Gastrocnemius medialis (tissue), 4 donors: ENCODE results near the gene ANKRD33B. TPM values are rescaled to one million over a fixed set of nuclear protein-coding genes. Genes with fewer than 3 reads are reported as not detected.

Source experiments
- ATAC-seq, 2 donors: fragments of 150-250 bp; one replicate each; pipeline ENCODE4 v1.9.1; 2016
- DNase-seq, 2 donors: peaks; one replicate each; pipeline ENCODE4 v3.0.0-alpha.2; 2019
- H3K27ac ChIP-seq, 4 donors: fragments of 200-600 bp; sonication (generic); 1 replicate in 1 of 4; 2 replicates in 3 of 4; pipeline ENCODE4 v1.5.1; 2016 to 2018; ENCODE audit warnings: mild to moderate bottlenecking in 2 of 4, moderate library complexity in 1 of 4
- H3K27me3 ChIP-seq, 3 donors: fragments of 200-600 bp; sonication (generic) in 2 of 3; 1 replicate in 1 of 3; 2 replicates in 2 of 3; pipeline versions ENCODE4 v1.5.1 to v1.6.0; 2016 to 2019; ENCODE audit warnings: mild to moderate bottlenecking in 1 of 3, moderate library complexity in 1 of 3
- H3K36me3 ChIP-seq, 2 donors: fragments of 200-600 bp; sonication (generic) in 1 of 2; one replicate each; pipeline ENCODE4 v1.5.1; 2017 to 2018
- H3K4me1 ChIP-seq, 2 donors: fragments of 200-600 bp; sonication (generic) in 1 of 2; one replicate each; pipeline ENCODE4 v1.5.1; 2016 to 2017; ENCODE audit warnings: mild to moderate bottlenecking in 2 of 2
- H3K4me3 ChIP-seq, 4 donors: fragments of 200-600 bp; sonication (generic) in 3 of 4; 1 replicate in 1 of 4; 2 replicates in 3 of 4; pipeline ENCODE4 v1.5.1; 2016 to 2019; ENCODE audit warnings: mild to moderate bottlenecking in 2 of 4
- H3K9me3 ChIP-seq, 3 donors: fragments of 200-600 bp; sonication (generic) in 2 of 3; 1 replicate in 1 of 3; 2 replicates in 2 of 3; pipeline ENCODE4 v1.5.1; 2016 to 2019
- CTCF ChIP-seq, 5 experiments: fragments of 450-650 bp in 3 of 5; fragments of 200-600 bp in 2 of 5; sonication (generic) in 2 of 5; IDR thresholded peaks in 4 of 5; conservative IDR thresholded peaks in 1 of 5; 1 replicate in 4 of 5; 2 replicates in 1 of 5; pipeline ENCODE4 v1.5.1; 2016 to 2019; ENCODE audit warnings: antibody characterized with exemption in 5 of 5, mild to moderate bottlenecking in 3 of 5, moderate library complexity in 3 of 5
- POLR2A ChIP-seq, 2 donors: fragments of 450-650 bp; IDR thresholded peaks; one replicate each; pipeline ENCODE4 v1.6.1; 2017; ENCODE audit warnings: antibody characterized with exemption in 2 of 2, mild to moderate bottlenecking in 2 of 2, moderate library complexity in 2 of 2
- in situ Hi-C, 4 donors: fragments of 200-750 bp; cut with MboI; loops; one replicate each; pipeline versions ENCODE4 v1.15.0 to v1.8.0; 2017; ENCODE audit warnings: low sequenced_read_pairs in 4 of 4
- intact Hi-C: fragments of 100-400 bp; cut with DNase I; formaldehyde crosslinking; loops from one replicate; pipeline ENCODE4 v1.15.1; 2023; ENCODE audit warnings: low total_unique reads
- total RNA-seq, 4 donors: library from RNA; depleted of rRNA; stranded (reverse); fragments of >200 nt; gene quantifications; one replicate each; pipeline versions ENCODE4 v1.1.0 to v1.2.3, GENCODE V29; 2016

ANKRD33B gene
- total RNA-seq, 4 donors from 2014 or later: 2.2 to 38.9 (median 15.1) TPM

GRCh38 chr5:10520706-10521105, 43.2 kb upstream of the ANKRD33B start:
- Histone ChIP-seq H3K27me3 (no peaks in the 10 kb centered on the region), H3K4me1 (no peaks in the 10 kb centered on the region), H3K36me3 (no peaks in the 10 kb centered on the region), H3K4me3 (no peak overlapping the region), H3K27ac (no peak overlapping the region), H3K9me3 (no peaks in the 10 kb centered on the region)
- no peak for TF ChIP-seq CTCF (IDR thresholded peaks at IDR 0.05 in 4 of 5, conservative IDR thresholded peaks at IDR 0.05 in 1 of 5)
- no peak for TF ChIP-seq POLR2A (IDR thresholded peaks at IDR 0.05)
- DNase-seq: no peak
- no peak for ATAC-seq
- intact Hi-C loops (no loop called here), in situ Hi-C loops (no loop called here)

- Histone ChIP-seq H3K27me3 (no peaks in the 10 kb centered on the region), H3K36me3 (no peaks in the 10 kb centered on the region), H3K4me3 (no peak overlapping the region), H3K9me3 (no peaks in the 10 kb centered on the region), H3K27ac (no peak overlapping the region), H3K4me1 (no peaks in the 10 kb centered on the region)
- in situ Hi-C loops (no loop called here), intact Hi-C loops (no loop called here)
- TF ChIP-seq POLR2A (IDR thresholded peaks at IDR 0.05): no peak
- TF ChIP-seq CTCF (IDR thresholded peaks at IDR 0.05 in 4 of 5, conservative IDR thresholded peaks at IDR 0.05 in 1 of 5): no peak
- DNase-seq: no peak
- ATAC-seq: no peak
Measured at GRCh38 chr5:10521466-10522223, 42.2 kb upstream of the ANKRD33B start.

- Histone ChIP-seq H3K9me3 (no peaks in the 10 kb centered on the region), H3K27me3 (no peaks in the 10 kb centered on the region), H3K4me3 (no peak overlapping the region), H3K36me3 (no peaks in the 10 kb centered on the region), H3K27ac (no peak overlapping the region), H3K4me1 (no peaks in the 10 kb centered on the region)
- in situ Hi-C loops (no loop called here), intact Hi-C loops (no loop called here)
- no peak for TF ChIP-seq CTCF (IDR thresholded peaks at IDR 0.05 in 4 of 5, conservative IDR thresholded peaks at IDR 0.05 in 1 of 5)
- no peak for TF ChIP-seq POLR2A (IDR thresholded peaks at IDR 0.05)
- ATAC-seq (no peak), DNase-seq (no peak)
Measured at GRCh38 chr5:10522224-10522611, 41.7 kb upstream of the ANKRD33B start.

GRCh38 chr5:10524376-10525123, 39.3 kb upstream of the ANKRD33B start:
- H3K9me3 ChIP-seq: no peaks in the 10 kb centered on the region
- H3K4me1 ChIP-seq: no peaks in the 10 kb centered on the region
- DNase-seq (peak in 1 of 2 donors; percentile 33), ATAC-seq (no peak)
- in situ Hi-C loops: no loop called here
- H3K27ac ChIP-seq: no peak overlapping the region
- TF ChIP-seq POLR2A (IDR thresholded peaks at IDR 0.05) (no peak), CTCF (IDR thresholded peaks at IDR 0.05 in 4 of 5, conservative IDR thresholded peaks at IDR 0.05 in 1 of 5) (no peak)
- intact Hi-C loops: no loop called here
- no peaks in the 10 kb centered on the region for H3K36me3 ChIP-seq
- H3K4me3 ChIP-seq: no peak overlapping the region
- H3K27me3 ChIP-seq: no peaks in the 10 kb centered on the region
